Astrocyte (in vitro differentiated cells and primary cell): ENCODE results near the gene RBBP8NL.

Source experiments
- CTCF ChIP-seq: IDR thresholded peaks from 2 replicates; pipeline ENCODE4 v1.5.1; 2011; ENCODE audit warnings: low read depth, mild to moderate bottlenecking, inconsistent platforms, low read length, moderate library complexity; ENCODE audit not compliant: insufficient read depth
- EZH2 ChIP-seq: IDR thresholded peaks from 2 replicates; pipeline ENCODE4 v1.6.1; 2012; ENCODE audit warnings: mild to moderate bottlenecking, low read length, inconsistent platforms; ENCODE audit not compliant: insufficient read depth

GRCh38 chr20:62469352-62469751, 42.0 kb upstream of the RBBP8NL start:
- TF ChIP-seq CTCF = no peak
- no peak for TF ChIP-seq EZH2
